Liver (tissue), 3 donors: ENCODE measurements around the gene GLRX5.

Experiments
- ATF3 ChIP-seq: IDR thresholded peaks from 2 replicates; pipeline ENCODE4 v1.6.1; 2016; ENCODE audit warnings: antibody characterized with exemption
- EGR1 ChIP-seq, 2 donors: IDR thresholded peaks; 2 replicates each; pipeline ENCODE4 v1.6.1; 2016 to 2018; ENCODE audit warnings: antibody characterized with exemption in 2 of 2, low read depth in 2 of 2
- GABPA ChIP-seq, 2 donors: IDR thresholded peaks in 1 of 2; conservative IDR thresholded peaks in 1 of 2; 2 replicates each; pipeline ENCODE4 v1.6.1; 2016; ENCODE audit warnings: antibody characterized with exemption in 2 of 2, mild to moderate bottlenecking in 1 of 2, moderate library complexity in 1 of 2
- HNF4A ChIP-seq, 2 donors: conservative IDR thresholded peaks; 2 replicates each; pipeline ENCODE4 v1.6.1; 2016; ENCODE audit warnings: antibody characterized with exemption in 2 of 2, mild to moderate bottlenecking in 2 of 2
- HNF4G ChIP-seq: IDR thresholded peaks from 2 replicates; pipeline ENCODE4 v1.6.1; 2016; ENCODE audit warnings: antibody characterized with exemption
- JUND ChIP-seq, 2 donors: IDR thresholded peaks; 2 replicates each; pipeline ENCODE4 v1.6.1; 2016; ENCODE audit warnings: antibody characterized with exemption in 2 of 2
- MAX ChIP-seq: IDR thresholded peaks from 2 replicates; pipeline ENCODE4 v1.6.1; 2016; ENCODE audit warnings: antibody characterized with exemption
- RAD21 ChIP-seq, 2 donors: IDR thresholded peaks; 2 replicates each; pipeline ENCODE4 v1.6.1; 2016; ENCODE audit warnings: antibody characterized with exemption in 2 of 2, mild to moderate bottlenecking in 2 of 2
- REST ChIP-seq: IDR thresholded peaks from 2 replicates; pipeline ENCODE4 v1.6.1; 2016; ENCODE audit warnings: antibody characterized with exemption, mild to moderate bottlenecking
- SP1 ChIP-seq: IDR thresholded peaks from 2 replicates; pipeline ENCODE4 v1.6.1; 2018; ENCODE audit warnings: antibody characterized with exemption, mild to moderate bottlenecking
- TAF1 ChIP-seq: conservative IDR thresholded peaks from 2 replicates; pipeline ENCODE4 v1.6.1; 2016; ENCODE audit warnings: antibody characterized with exemption, mild to moderate bottlenecking
- YY1 ChIP-seq: IDR thresholded peaks from 2 replicates; pipeline ENCODE4 v1.6.1; 2016; ENCODE audit warnings: antibody characterized with exemption, mild to moderate bottlenecking
- TF ChIP-seq, protein P1 (sequence below): fragments of 150-350 bp; IDR thresholded peaks from 2 replicates; pipeline ENCODE4 v1.5.1; 2017; ENCODE audit warnings: improper control_type of control experiment, low read depth, low read length; ENCODE audit not compliant: missing input control
- TF ChIP-seq, protein P2 (sequence below): IDR thresholded peaks from 2 replicates; pipeline ENCODE4 v1.6.1; 2016; ENCODE audit warnings: antibody characterized with exemption
- donor health status: healthy.
- donor health status: healthy.

- TF ChIP-seq EGR1 (IDR thresholded peaks at IDR 0.05; ENCODE audit: low read depth in 2 of 2) = no peak
- TF ChIP-seq, protein P1, sequence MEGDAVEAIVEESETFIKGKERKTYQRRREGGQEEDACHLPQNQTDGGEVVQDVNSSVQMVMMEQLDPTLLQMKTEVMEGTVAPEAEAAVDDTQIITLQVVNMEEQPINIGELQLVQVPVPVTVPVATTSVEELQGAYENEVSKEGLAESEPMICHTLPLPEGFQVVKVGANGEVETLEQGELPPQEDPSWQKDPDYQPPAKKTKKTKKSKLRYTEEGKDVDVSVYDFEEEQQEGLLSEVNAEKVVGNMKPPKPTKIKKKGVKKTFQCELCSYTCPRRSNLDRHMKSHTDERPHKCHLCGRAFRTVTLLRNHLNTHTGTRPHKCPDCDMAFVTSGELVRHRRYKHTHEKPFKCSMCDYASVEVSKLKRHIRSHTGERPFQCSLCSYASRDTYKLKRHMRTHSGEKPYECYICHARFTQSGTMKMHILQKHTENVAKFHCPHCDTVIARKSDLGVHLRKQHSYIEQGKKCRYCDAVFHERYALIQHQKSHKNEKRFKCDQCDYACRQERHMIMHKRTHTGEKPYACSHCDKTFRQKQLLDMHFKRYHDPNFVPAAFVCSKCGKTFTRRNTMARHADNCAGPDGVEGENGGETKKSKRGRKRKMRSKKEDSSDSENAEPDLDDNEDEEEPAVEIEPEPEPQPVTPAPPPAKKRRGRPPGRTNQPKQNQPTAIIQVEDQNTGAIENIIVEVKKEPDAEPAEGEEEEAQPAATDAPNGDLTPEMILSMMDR = no peak
- TF ChIP-seq HNF4A (conservative IDR thresholded peaks at IDR 0.05) = no peak
- TF ChIP-seq SP1 = no peak
- no peak for TF ChIP-seq YY1
- no peak for TF ChIP-seq RAD21 (IDR thresholded peaks at IDR 0.05)
- TF ChIP-seq TAF1 = no peak
- no peak for TF ChIP-seq HNF4G
- TF ChIP-seq JUND (IDR thresholded peaks at IDR 0.05) = no peak
- TF ChIP-seq, protein P2, sequence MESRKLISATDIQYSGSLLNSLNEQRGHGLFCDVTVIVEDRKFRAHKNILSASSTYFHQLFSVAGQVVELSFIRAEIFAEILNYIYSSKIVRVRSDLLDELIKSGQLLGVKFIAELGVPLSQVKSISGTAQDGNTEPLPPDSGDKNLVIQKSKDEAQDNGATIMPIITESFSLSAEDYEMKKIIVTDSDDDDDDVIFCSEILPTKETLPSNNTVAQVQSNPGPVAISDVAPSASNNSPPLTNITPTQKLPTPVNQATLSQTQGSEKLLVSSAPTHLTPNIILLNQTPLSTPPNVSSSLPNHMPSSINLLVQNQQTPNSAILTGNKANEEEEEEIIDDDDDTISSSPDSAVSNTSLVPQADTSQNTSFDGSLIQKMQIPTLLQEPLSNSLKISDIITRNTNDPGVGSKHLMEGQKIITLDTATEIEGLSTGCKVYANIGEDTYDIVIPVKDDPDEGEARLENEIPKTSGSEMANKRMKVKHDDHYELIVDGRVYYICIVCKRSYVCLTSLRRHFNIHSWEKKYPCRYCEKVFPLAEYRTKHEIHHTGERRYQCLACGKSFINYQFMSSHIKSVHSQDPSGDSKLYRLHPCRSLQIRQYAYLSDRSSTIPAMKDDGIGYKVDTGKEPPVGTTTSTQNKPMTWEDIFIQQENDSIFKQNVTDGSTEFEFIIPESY = no peak
- no peak for TF ChIP-seq MAX
- TF ChIP-seq GABPA (IDR thresholded peaks at IDR 0.05 in 1 of 2, conservative IDR thresholded peaks at IDR 0.05 in 1 of 2) = no peak
- TF ChIP-seq REST = no peak
- TF ChIP-seq ATF3 = no peak
Measured at GRCh38 chr14:95577870-95578269, 43.0 kb downstream of the GLRX5 start.
